Measurements from ENCODE around the gene ADM5.

DNA sequence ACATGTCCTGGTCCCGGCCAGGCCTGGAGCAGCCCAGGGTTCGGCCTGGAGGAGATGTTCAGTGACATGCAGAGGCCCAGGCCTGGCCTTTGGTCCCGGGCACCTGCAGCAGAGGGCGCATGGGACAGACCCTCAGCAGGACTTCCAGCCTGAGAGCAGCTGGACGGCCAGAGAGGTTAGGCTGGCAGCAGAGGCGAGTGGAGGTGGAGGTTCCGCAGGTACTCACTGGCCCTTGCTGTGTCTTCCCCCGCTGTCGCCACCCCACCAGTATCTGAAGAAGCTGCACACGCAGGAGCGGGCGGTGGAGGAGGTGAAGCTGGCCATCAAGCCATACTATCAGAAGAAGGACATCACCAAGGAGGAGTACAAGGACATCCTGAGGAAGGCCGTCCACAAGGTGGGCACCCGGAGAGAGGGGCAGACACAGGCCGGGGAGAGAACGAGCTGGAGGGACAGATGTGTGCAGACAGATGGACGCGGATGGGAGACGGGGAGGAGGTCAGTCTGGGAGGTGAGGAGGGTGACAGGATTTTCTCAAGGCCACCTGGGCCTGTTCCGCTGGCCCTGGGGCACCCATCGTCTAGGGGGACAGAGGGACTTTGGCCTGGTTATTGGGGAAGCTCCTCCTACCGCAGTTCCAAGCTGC lies 31.8 kb upstream of the ADM5 start:
- TF ChIP-seq CTCF (IDR thresholded peaks at IDR 0.05): no peak
- no peak for TF ChIP-seq POLR2AphosphoS5 (IDR thresholded peaks at IDR 0.05; ENCODE audit: low read depth, low read length)

All from Panc1 (cell line).